Lower lobe of right lung (tissue), 2 donors: Measurements from ENCODE around the gene BABAM2. TPM values are rescaled to one million over a fixed set of nuclear protein-coding genes. Genes with fewer than 3 reads are reported as not detected.
"Not testable (repeated sequence)": the region's sequence is repeated elsewhere in the genome, so short reads cannot be mapped to it uniquely, and the experiment has no call there.

Experiments
- ATAC-seq, 2 donors: fragments of 200-7000 bp; cut with Tn5 transposase; one replicate each; pipeline ENCODE4 v1.9.1; 2020 to 2022; ENCODE audit warnings: mild to moderate bottlenecking in 2 of 2, moderate library complexity in 2 of 2
- DNase-seq: peaks from one replicate; pipeline ENCODE4 v3.0.0-alpha.2; 2020
- H3K27ac ChIP-seq: fragments of 200-600 bp; one replicate; pipeline ENCODE4 v1.8.0; 2022
- H3K27me3 ChIP-seq: fragments of 200-600 bp; one replicate; pipeline ENCODE4 v1.8.0; 2022; ENCODE audit warnings: low read depth
- H3K36me3 ChIP-seq: fragments of 200-600 bp; one replicate; pipeline ENCODE4 v1.8.0; 2022; ENCODE audit warnings: mild to moderate bottlenecking
- H3K4me1 ChIP-seq: fragments of 200-600 bp; one replicate; pipeline ENCODE4 v1.8.0; 2022
- H3K4me3 ChIP-seq: fragments of 200-600 bp; one replicate; pipeline ENCODE4 v1.8.0; 2022; ENCODE audit warnings: mild to moderate bottlenecking
- H3K9me3 ChIP-seq: fragments of 200-600 bp; one replicate; pipeline ENCODE4 v1.8.0; 2022
- CTCF ChIP-seq: fragments of 200-600 bp; IDR thresholded peaks from one replicate; pipeline ENCODE4 v1.8.0; 2022; ENCODE audit warnings: antibody characterized with exemption, mild to moderate bottlenecking
- intact Hi-C: fragments of 100-400 bp; cut with DNase I; formaldehyde crosslinking; loops from one replicate; pipeline ENCODE4 v1.11.0; 2022
- total RNA-seq: library from RNA; stranded (reverse); fragmentation: NEBNext Ultra II Directional; extraction: Animal tissue kit (Norgen Biotek cat#: 25700); gene quantifications from one replicate; pipeline ENCODE4 v1.2.1, GENCODE V29; 2021
- donor health status: DM: no; HTN: yes; CAD: no; lungs with severe emphysema.

The BABAM2 gene
- total RNA-seq, 1 donor from 2014 or later = 39.5 TPM

DNA sequence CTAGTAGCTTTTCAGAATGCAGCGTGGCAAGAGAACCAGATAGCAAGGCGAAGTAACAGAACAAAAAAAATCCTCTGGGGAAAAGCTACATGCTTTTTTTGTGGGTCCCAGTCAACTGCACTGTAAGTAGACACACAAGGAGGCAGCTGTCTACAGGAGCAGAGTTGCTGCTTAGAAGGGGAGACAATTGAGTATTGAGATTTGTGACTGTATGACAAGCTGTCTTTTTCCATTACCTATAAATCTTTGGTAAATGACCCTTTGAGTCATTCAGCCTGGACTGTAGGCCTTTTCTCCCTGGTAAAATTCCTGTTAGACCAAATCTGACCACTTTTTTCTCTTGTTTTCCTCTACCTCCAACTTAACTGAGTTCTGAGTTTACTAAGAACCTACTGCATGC lies 358.0 kb downstream of the BABAM2 start:
- intact Hi-C loops = no loop called here
- Histone ChIP-seq H3K9me3 (no peaks in the 10 kb centered on the region), H3K36me3 (no peaks in the 10 kb centered on the region), H3K4me3 (no peak overlapping the region), H3K4me1 (no peaks in the 10 kb centered on the region), H3K27me3 (no peaks in the 10 kb centered on the region), H3K27ac (no peak overlapping the region)
- ATAC-seq (no peak), DNase-seq (no peak)
- TF ChIP-seq CTCF = no peak

GRCh38 chr2:28250006-28250405 lies 359.5 kb downstream of the BABAM2 start:
- no peaks in the 10 kb centered on the region for H3K36me3 ChIP-seq
- no peaks in the 10 kb centered on the region for H3K27me3 ChIP-seq
- H3K27ac ChIP-seq = no peak overlapping the region
- no peak for TF ChIP-seq CTCF
- H3K9me3 ChIP-seq = no peaks in the 10 kb centered on the region
- ATAC-seq (no peak), DNase-seq (no peak)
- no peak overlapping the region for H3K4me3 ChIP-seq
- H3K4me1 ChIP-seq = no peaks in the 10 kb centered on the region
- intact Hi-C loops = no loop called here

DNA sequence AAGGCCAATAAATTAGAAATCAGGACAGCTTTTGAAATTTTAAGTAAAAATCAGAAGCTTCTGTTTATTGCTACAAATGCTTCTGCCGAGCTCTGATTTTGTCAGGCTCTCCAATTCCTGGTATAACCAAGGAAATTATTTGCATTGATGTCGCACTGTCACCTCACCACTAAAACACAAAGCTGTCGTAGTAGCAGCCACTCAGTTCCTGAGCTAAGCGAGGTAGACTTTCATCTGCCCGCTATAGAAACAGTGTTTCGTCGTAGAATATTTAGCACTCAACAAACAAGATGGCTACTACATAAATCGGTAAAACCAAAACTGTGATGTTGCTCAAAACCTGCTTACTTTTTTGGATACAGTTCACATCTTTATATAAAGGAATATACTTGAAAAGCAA lies 360.8 kb downstream of the BABAM2 start:
- Histone ChIP-seq H3K36me3 (no peaks in the 10 kb centered on the region), H3K27me3 (no peaks in the 10 kb centered on the region), H3K9me3 (no peaks in the 10 kb centered on the region), H3K4me3 (no peak overlapping the region), H3K27ac (no peak overlapping the region), H3K4me1 (no peaks in the 10 kb centered on the region)
- no peak for TF ChIP-seq CTCF
- ATAC-seq = no peak
- DNase-seq = no peak
- intact Hi-C loops = no loop called here

- no peak overlapping the region for H3K27ac ChIP-seq
- DNase-seq (no peak), ATAC-seq (no peak)
- no peak overlapping the region for H3K4me3 ChIP-seq
- no peaks in the 10 kb centered on the region for H3K9me3 ChIP-seq
- no peaks in the 10 kb centered on the region for H3K36me3 ChIP-seq
- intact Hi-C loops = no loop called here
- no peaks in the 10 kb centered on the region for H3K27me3 ChIP-seq
- H3K4me1 ChIP-seq = no peaks in the 10 kb centered on the region
- TF ChIP-seq CTCF = no peak
Observed at GRCh38 chr2:28252311-28252710, 361.8 kb downstream of the BABAM2 start.

DNA sequence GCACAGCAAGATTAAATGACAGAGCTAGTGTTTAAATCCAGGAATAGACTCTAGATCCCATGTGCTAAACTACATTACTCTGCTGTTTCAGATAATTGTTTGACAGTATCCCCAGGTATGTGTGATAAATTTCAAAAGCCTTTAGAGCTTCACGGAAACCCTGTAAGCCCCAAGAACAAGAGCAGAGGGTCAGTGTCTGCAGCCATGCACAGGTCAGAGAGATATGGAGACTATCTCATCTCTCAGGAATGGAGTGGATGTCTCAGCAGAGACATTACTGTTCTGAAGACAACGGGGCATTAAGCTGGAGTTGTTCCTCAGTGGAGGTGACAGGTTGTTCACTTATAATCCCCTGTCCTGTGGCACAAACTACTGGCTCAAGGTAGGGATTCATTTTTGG lies 363.0 kb downstream of the BABAM2 start:
- Histone ChIP-seq H3K9me3 (no peaks in the 10 kb centered on the region), H3K27ac (no peak overlapping the region), H3K27me3 (no peaks in the 10 kb centered on the region), H3K4me3 (no peak overlapping the region), H3K36me3 (no peaks in the 10 kb centered on the region), H3K4me1 (no peaks in the 10 kb centered on the region)
- intact Hi-C loops = no loop called here
- DNase-seq (no peak), ATAC-seq (no peak)
- no peak for TF ChIP-seq CTCF

GRCh38 chr2:28255231-28255630 lies 364.7 kb downstream of the BABAM2 start:
- H3K4me1 ChIP-seq, ATAC-seq, H3K27ac ChIP-seq, H3K27me3 ChIP-seq, H3K4me3 ChIP-seq, H3K9me3 ChIP-seq, H3K36me3 ChIP-seq, intact Hi-C loops, DNase-seq: not testable (repeated sequence)
